Spleen (tissue), 11 donors: ENCODE measurements around the gene PTRHD1. TPM values are rescaled to one million over a fixed set of nuclear protein-coding genes. Genes with fewer than 3 reads are reported as not detected.
A peak's percentile ranks its signal among the peaks of the same experiment; 100 is the strongest.

Experiments used
- DNase-seq: peaks from one replicate; pipeline ENCODE4 v3.0.0-alpha.2; 2020
- H3K27ac ChIP-seq, 8 donors: fragments of 200-600 bp; sonication (generic) in 7 of 8; 1 replicate in 4 of 8; 2 replicates in 4 of 8; pipeline versions ENCODE4 v1.5.0 to v1.8.0; 2016 to 2021; ENCODE audit warnings: inconsistent platforms in 4 of 8, mild to moderate bottlenecking in 4 of 8, moderate library complexity in 1 of 8
- H3K27me3 ChIP-seq, 7 donors: fragments of 200-600 bp; sonication (generic) in 6 of 7; replicated peaks in 1 of 7; 1 replicate in 4 of 7; 2 replicates in 3 of 7; pipeline versions ENCODE4 v1.5.0 to v1.8.0; 2016 to 2021; ENCODE audit warnings: inconsistent platforms in 3 of 7, mild to moderate bottlenecking in 1 of 7
- H3K36me3 ChIP-seq, 6 donors: fragments of 200-600 bp; sonication (generic) in 5 of 6; 1 replicate in 4 of 6; 2 replicates in 2 of 6; pipeline versions ENCODE4 v1.5.0 to v1.8.0; 2016 to 2021; ENCODE audit warnings: inconsistent platforms in 2 of 6
- H3K4me1 ChIP-seq, 6 donors: fragments of 200-600 bp; sonication (generic) in 5 of 6; 1 replicate in 3 of 6; 2 replicates in 3 of 6; pipeline versions ENCODE4 v1.5.0 to v1.8.0; 2016 to 2021; ENCODE audit warnings: inconsistent platforms in 3 of 6
- H3K4me3 ChIP-seq, 8 donors: fragments of 200-600 bp; sonication (generic) in 7 of 8; 1 replicate in 4 of 8; 2 replicates in 4 of 8; pipeline versions ENCODE4 v1.5.0 to v1.8.0; 2016 to 2021; ENCODE audit warnings: inconsistent platforms in 4 of 8, mild to moderate bottlenecking in 4 of 8, moderate library complexity in 2 of 8
- H3K9me3 ChIP-seq, 8 donors: fragments of 200-600 bp; sonication (generic) in 7 of 8; 1 replicate in 4 of 8; 2 replicates in 4 of 8; pipeline versions ENCODE4 v1.5.0 to v1.8.0; 2016 to 2021; ENCODE audit warnings: inconsistent platforms in 4 of 8
- POLR2A ChIP-seq, 3 donors: fragments of 450-650 bp; IDR thresholded peaks; one replicate each; pipeline ENCODE4 v1.5.1; 2017; ENCODE audit warnings: antibody characterized with exemption in 3 of 3, mild to moderate bottlenecking in 1 of 3
- POLR2AphosphoS5 ChIP-seq, 3 donors: sonication (generic); formaldehyde crosslinking; IDR thresholded peaks; one replicate each; pipeline ENCODE4 v1.5.1; 2017; ENCODE audit warnings: antibody characterized with exemption in 3 of 3
- WGBS, 5 donors: extraction: QIAGEN DNeasy Blood & Tissue Kit in 3 of 5; methylation state at CpG; one replicate each; pipeline versions ENCODE4 v1.1.5 to v1.1.7; 2013 to 2018; 5-methylcytosine and 5-hydroxymethylcytosine counted together
- intact Hi-C: fragments of 100-400 bp; cut with DNase I; formaldehyde crosslinking; loops from one replicate; pipeline ENCODE4 v1.15.0; 2023; ENCODE audit warnings: low total_unique reads
- polyA plus RNA-seq, 3 donors: library from polyadenylated mRNA; stranded (reverse); fragments of 200-250 nt; gene quantifications; one replicate each; pipeline ENCODE4 v1.2.1, GENCODE V29; 2013
- total RNA-seq, 7 donors: library from RNA; depleted of rRNA in 3 of 7; stranded (reverse); fragments of >200 nt in 3 of 7; fragmentation: NEBNext Ultra II Directional in 4 of 7; extraction: Animal tissue kit (Norgen Biotek cat#: 25700) in 4 of 7; gene quantifications; one replicate each; pipeline versions ENCODE4 v1.1.0 to v1.2.1, GENCODE V29; 2016 to 2021
- TF ChIP-seq, protein P1 (sequence below), 11 experiments: fragments of 200-600 bp in 7 of 11; fragments of 450-650 bp in 4 of 11; sonication (generic) in 4 of 11; IDR thresholded peaks in 8 of 11; conservative IDR thresholded peaks in 3 of 11; 1 replicate in 7 of 11; 2 replicates in 4 of 11; pipeline versions ENCODE4 v1.4.0 to v1.8.0; 2016 to 2021; ENCODE audit warnings: antibody characterized with exemption in 11 of 11, inconsistent platforms in 4 of 11, mild to moderate bottlenecking in 1 of 11
- donor health status: healthy with polysubstance abuse.
- donor health status: DM: no; HTN: no; CAD: no; lungs with moderate emphysema.
- donor health status: DM: no; HTN: no; CAD: no.
- donor health status: Bipolar disorder and iron deficiency.
- donor health status: healthy.
- donor health status: DM: no; HTN: no; CAD: no.
- donor health status: DM: yes; HTN: yes; CAD: no.

PTRHD1 gene
- total and polyA plus RNA-seq, 10 donors = 11.0 to 42.0 (median 23.9) TPM

DNA sequence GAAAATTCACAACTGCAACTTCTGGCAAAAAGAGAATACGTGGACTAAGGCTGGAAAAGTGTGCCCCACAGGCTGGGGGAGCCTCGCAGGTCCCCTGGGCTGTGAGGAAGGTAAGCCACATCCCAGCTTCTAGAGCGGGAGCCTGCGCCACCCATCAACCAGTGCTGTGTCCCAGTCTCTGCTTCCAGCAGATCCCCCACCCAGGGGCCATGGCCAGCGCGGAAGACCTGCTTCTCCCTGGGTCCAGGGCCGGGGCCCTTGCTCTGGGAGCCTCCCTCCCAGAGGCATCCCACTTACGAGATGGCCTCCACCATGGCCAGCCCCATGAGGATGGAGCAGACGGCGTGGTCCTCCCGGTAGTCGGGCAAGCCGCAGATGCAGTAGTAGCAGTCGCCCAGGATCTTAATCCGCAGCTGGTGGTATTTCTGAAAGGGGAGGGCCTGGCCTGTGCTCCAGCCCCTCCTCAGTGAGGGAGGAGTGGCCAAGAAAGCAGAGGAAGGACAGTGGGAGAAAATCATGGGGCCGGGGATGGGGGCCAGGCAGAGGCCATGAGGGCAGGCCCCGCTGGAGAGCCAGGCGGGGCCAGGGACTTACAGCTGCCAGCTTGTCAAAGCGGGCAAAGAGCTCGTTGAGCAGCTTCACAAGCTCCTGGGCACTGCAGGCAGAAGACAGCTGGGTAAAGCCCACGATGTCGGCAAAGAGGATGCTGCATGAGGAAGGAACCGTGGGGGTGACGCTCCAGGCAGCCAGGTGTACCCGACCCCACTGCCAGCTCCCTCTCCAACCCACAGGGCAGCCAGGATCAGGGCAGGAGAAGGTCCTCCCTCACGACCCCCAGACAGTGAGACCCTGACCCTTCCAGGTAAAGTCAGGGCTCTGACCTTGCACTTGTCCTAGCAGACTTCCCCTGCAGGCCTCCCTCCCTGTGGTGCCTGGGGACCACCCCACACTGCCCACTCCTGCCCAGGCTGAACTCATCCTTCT is 48.1 kb upstream of the PTRHD1 start:
- peak; percentile 45 for DNase-seq
- no peak overlapping the region for H3K27ac ChIP-seq
- H3K27me3 ChIP-seq = no peaks in the 10 kb centered on the region
- TF ChIP-seq, protein P1, sequence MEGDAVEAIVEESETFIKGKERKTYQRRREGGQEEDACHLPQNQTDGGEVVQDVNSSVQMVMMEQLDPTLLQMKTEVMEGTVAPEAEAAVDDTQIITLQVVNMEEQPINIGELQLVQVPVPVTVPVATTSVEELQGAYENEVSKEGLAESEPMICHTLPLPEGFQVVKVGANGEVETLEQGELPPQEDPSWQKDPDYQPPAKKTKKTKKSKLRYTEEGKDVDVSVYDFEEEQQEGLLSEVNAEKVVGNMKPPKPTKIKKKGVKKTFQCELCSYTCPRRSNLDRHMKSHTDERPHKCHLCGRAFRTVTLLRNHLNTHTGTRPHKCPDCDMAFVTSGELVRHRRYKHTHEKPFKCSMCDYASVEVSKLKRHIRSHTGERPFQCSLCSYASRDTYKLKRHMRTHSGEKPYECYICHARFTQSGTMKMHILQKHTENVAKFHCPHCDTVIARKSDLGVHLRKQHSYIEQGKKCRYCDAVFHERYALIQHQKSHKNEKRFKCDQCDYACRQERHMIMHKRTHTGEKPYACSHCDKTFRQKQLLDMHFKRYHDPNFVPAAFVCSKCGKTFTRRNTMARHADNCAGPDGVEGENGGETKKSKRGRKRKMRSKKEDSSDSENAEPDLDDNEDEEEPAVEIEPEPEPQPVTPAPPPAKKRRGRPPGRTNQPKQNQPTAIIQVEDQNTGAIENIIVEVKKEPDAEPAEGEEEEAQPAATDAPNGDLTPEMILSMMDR (IDR thresholded peaks at IDR 0.05 in 8 of 11, conservative IDR thresholded peaks at IDR 0.05 in 3 of 11) = no peak
- TF ChIP-seq POLR2AphosphoS5 (IDR thresholded peaks at IDR 0.05) = no peak
- no peaks in the 10 kb centered on the region for H3K9me3 ChIP-seq
- intact Hi-C loops = no loop called here
- H3K4me3 ChIP-seq = no peak overlapping the region
- H3K36me3 ChIP-seq = peaks cover 0 to 77% (median 28%) of the 10 kb centered on the region in 6 donors
- 84 to 93% (median 88%) methylated on average over 23 to 26 of the region's 26 CpGs for WGBS, 5 donors
- no peaks in the 10 kb centered on the region for H3K4me1 ChIP-seq

- peak; percentile 49 for DNase-seq
Measured at GRCh38 chr2:24840164-24840869, 47.1 kb upstream of the PTRHD1 start.

GRCh38 chr2:24839729-24840128 is 46.5 kb upstream of the PTRHD1 start:
- DNase-seq = peak; percentile 55
- intact Hi-C loops = no loop called here
- H3K4me3 ChIP-seq = no peak overlapping the region
- TF ChIP-seq POLR2AphosphoS5 (IDR thresholded peaks at IDR 0.05) = peak in 1 of 3 donors; percentile 7
- TF ChIP-seq, protein P1 (IDR thresholded peaks at IDR 0.05 in 8 of 11, conservative IDR thresholded peaks at IDR 0.05 in 3 of 11) = no peak
- H3K27ac ChIP-seq = no peak overlapping the region
- peaks cover 0 to 92% (median 30%) of the 10 kb centered on the region in 6 donors for H3K36me3 ChIP-seq
- 93 to 97% (median 94%) methylated on average over 12 to 15 of the region's 15 CpGs for WGBS, 5 donors
- H3K27me3 ChIP-seq = no peaks in the 10 kb centered on the region
- H3K4me1 ChIP-seq = no peaks in the 10 kb centered on the region
- no peaks in the 10 kb centered on the region for H3K9me3 ChIP-seq

More at GRCh38 chr2:24840164-24840869, 47.1 kb upstream of the PTRHD1 start:
- H3K36me3 ChIP-seq = peaks cover 0 to 86% (median 28%) of the 10 kb centered on the region in 6 donors
- H3K27me3 ChIP-seq = no peaks in the 10 kb centered on the region
- no peaks in the 10 kb centered on the region for H3K9me3 ChIP-seq
- no peak overlapping the region for H3K4me3 ChIP-seq
- TF ChIP-seq, protein P1 (IDR thresholded peaks at IDR 0.05 in 8 of 11, conservative IDR thresholded peaks at IDR 0.05 in 3 of 11) = no peak
- TF ChIP-seq POLR2AphosphoS5 (IDR thresholded peaks at IDR 0.05) = peak in 1 of 3 donors; percentile 1
- intact Hi-C loops = no loop called here
- WGBS, 5 donors = 78 to 85% (median 84%) methylated on average over 16 to 17 of the region's 17 CpGs
- no peak overlapping the region for H3K27ac ChIP-seq
- H3K4me1 ChIP-seq = no peaks in the 10 kb centered on the region

DNA sequence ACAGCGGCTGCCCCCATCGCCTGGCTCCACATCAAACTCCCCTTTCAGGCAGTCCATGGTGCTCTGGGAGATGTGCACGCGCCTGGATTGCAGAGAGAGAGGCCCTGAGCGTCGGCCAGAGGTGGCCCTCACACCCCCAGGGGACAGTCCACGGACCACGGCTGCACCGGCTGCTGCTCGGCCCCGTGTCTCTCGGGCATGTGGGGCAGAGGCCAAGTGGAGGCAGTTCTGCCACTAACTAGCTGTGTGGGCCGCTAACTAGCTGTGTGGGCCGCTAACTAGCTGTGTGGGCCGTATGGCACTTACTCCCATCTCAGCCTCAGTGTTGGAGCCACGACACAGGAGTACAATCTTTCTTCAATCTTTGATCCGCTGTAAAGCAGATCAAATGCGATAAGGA is 45.4 kb upstream of the PTRHD1 start:
- no peak overlapping the region for H3K4me3 ChIP-seq
- DNase-seq = peak; percentile 68
- H3K27me3 ChIP-seq = no peaks in the 10 kb centered on the region
- no peaks in the 10 kb centered on the region for H3K4me1 ChIP-seq
- H3K36me3 ChIP-seq = peaks cover 0 to 96% (median 39%) of the 10 kb centered on the region in 6 donors
- no peak overlapping the region for H3K27ac ChIP-seq
- TF ChIP-seq POLR2A (IDR thresholded peaks at IDR 0.05) (no peak), POLR2AphosphoS5 (IDR thresholded peaks at IDR 0.05) (no peak)
- TF ChIP-seq, protein P1 (IDR thresholded peaks at IDR 0.05 in 8 of 11, conservative IDR thresholded peaks at IDR 0.05 in 3 of 11) = no peak
- H3K9me3 ChIP-seq = no peaks in the 10 kb centered on the region
- intact Hi-C loops = no loop called here
- whole genome bisulfite sequencing, 5 donors = 95 to 97% (median 96%) methylated on average over 17 to 18 of the region's 18 CpGs
